GM12891 (cell line): Measurements from ENCODE around the gene SIRT5.

Source experiments
- PAX5 ChIP-seq: IDR thresholded peaks from 2 replicates; pipeline ENCODE4 v1.6.1; 2011; ENCODE audit warnings: low read length, moderate library complexity, mild to moderate bottlenecking; ENCODE audit not compliant: insufficient read depth, severe bottlenecking
- POLR2A ChIP-seq: IDR thresholded peaks from 2 replicates; pipeline ENCODE4 v1.6.1; 2011; ENCODE audit warnings: low read depth, low read length, control low read depth
- POLR2AphosphoS5 ChIP-seq: IDR thresholded peaks from 2 replicates; pipeline ENCODE4 v1.6.1; 2011; ENCODE audit warnings: low read depth, low read length, control low read depth
- POU2F2 ChIP-seq: IDR thresholded peaks from 2 replicates; pipeline ENCODE4 v1.6.1; 2011; ENCODE audit warnings: low read depth, mild to moderate bottlenecking, control low read depth, low read length, moderate library complexity
- SPI1 ChIP-seq: IDR thresholded peaks from 2 replicates; pipeline ENCODE4 v1.6.1; 2011; ENCODE audit warnings: low read depth, low read length, control low read depth
- TAF1 ChIP-seq: IDR thresholded peaks from 2 replicates; pipeline ENCODE4 v1.6.1; 2011; ENCODE audit warnings: low read depth, low read length, control low read depth

DNA sequence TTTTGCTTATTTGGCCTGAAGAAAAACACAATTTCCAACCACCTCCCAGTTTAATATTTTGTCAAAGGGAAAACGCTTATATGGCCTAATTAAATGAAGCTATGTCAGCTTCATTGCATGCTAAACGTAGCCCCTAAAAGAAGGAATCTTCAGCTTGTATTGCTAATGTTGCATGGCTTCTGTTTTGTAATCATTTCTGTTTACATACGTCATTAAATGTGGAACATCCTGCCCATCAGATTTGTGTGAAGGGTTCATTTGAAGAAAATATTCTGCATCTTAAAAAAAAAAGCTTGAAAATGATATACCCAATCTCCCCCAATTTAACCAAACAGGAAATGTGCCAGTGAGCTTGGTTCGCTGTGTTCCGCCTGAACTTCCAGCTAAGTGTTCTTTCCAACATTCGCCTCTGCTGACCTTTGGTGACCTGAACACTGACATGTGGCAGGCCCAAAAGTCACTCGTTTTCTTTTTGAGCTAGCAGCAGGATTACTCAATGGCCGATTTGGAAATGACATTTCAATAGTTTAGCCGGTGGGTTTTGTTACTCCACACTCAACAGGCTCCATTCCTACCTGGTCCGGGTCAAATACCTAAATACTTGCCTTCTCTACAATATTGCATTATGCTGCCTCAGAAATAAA lies 12.7 kb upstream of the SIRT5 start:
- TF ChIP-seq POLR2A (no peak), POLR2AphosphoS5 (no peak), TAF1 (no peak), SPI1 (no peak), PAX5 (no peak), POU2F2 (no peak)
